Mammary epithelial cell (primary cell): ENCODE measurements around the gene GALNT10.

Source experiments
- EZH2 ChIP-seq: IDR thresholded peaks from 2 replicates; pipeline ENCODE4 v1.6.1; 2012; ENCODE audit warnings: low read length, inconsistent platforms, borderline replicate concordance
- TF ChIP-seq, protein P1 (sequence below), 2 donors: IDR thresholded peaks in 1 of 2; conservative IDR thresholded peaks in 1 of 2; 2 replicates each; pipeline ENCODE4 v1.5.1; 2011 to 2012; ENCODE audit warnings: inconsistent platforms in 2 of 2, low read length in 2 of 2, mild to moderate bottlenecking in 2 of 2, control low read depth in 1 of 2, low read depth in 1 of 2; ENCODE audit not compliant: insufficient read depth in 1 of 2; ENCODE audit errors: extremely low read depth in 1 of 2

DNA sequence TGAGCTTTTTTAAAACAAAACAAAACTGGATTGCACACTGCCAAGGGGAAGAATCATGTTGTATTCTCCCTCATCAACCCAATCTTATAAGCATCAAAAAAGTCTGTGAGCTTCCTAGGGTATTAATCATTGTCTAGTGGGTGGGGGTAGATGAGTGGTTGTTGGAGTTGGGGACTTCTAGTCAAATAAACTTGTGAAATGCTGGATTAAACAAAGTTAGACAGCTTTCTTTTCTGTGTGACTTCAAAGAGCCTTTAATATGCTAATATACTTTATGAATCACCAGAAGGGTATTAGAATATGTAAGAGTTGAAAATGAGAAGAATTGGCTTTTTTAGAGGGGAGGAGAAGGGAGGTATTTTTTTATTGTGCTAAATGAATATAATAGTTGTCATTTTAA, 87.7 kb downstream of the GALNT10 start:
- no peak for TF ChIP-seq EZH2
- TF ChIP-seq, protein P1, sequence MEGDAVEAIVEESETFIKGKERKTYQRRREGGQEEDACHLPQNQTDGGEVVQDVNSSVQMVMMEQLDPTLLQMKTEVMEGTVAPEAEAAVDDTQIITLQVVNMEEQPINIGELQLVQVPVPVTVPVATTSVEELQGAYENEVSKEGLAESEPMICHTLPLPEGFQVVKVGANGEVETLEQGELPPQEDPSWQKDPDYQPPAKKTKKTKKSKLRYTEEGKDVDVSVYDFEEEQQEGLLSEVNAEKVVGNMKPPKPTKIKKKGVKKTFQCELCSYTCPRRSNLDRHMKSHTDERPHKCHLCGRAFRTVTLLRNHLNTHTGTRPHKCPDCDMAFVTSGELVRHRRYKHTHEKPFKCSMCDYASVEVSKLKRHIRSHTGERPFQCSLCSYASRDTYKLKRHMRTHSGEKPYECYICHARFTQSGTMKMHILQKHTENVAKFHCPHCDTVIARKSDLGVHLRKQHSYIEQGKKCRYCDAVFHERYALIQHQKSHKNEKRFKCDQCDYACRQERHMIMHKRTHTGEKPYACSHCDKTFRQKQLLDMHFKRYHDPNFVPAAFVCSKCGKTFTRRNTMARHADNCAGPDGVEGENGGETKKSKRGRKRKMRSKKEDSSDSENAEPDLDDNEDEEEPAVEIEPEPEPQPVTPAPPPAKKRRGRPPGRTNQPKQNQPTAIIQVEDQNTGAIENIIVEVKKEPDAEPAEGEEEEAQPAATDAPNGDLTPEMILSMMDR (conservative IDR thresholded peaks at IDR 0.05 in 1 of 2, IDR thresholded peaks at IDR 0.05 in 1 of 2; ENCODE audit: extremely low read depth in 1 of 2, insufficient read depth in 1 of 2, low read depth in 1 of 2, low read length in 2 of 2): no peak
